Suprapubic skin (tissue), 4 donors: ENCODE measurements around the gene ARSB.

ENCODE experiments used
- CTCF ChIP-seq, 2 donors: fragments of 200-600 bp in 1 of 2; fragments of 450-650 bp in 1 of 2; sonication (generic) in 1 of 2; IDR thresholded peaks; one replicate each; pipeline ENCODE4 v1.5.1; 2016 to 2019; ENCODE audit warnings: antibody characterized with exemption in 2 of 2, mild to moderate bottlenecking in 1 of 2, moderate library complexity in 1 of 2
- POLR2A ChIP-seq, 2 donors: fragments of 450-650 bp; IDR thresholded peaks; one replicate each; pipeline ENCODE4 v1.6.1; 2017; ENCODE audit warnings: antibody characterized with exemption in 2 of 2, mild to moderate bottlenecking in 2 of 2, moderate library complexity in 2 of 2
- POLR2AphosphoS5 ChIP-seq, 3 donors: sonication (generic); formaldehyde crosslinking; IDR thresholded peaks; one replicate each; pipeline ENCODE4 v1.6.1; 2017; ENCODE audit warnings: antibody characterized with exemption in 3 of 3

- no peak for TF ChIP-seq CTCF (IDR thresholded peaks at IDR 0.05)
- no peak for TF ChIP-seq POLR2AphosphoS5 (IDR thresholded peaks at IDR 0.05)
- no peak for TF ChIP-seq POLR2A (IDR thresholded peaks at IDR 0.05)
These were observed 149.9 kb downstream of the ARSB start for GRCh38 chr5:78835176-78835575.
